Epithelial cell of esophagus (primary cell): ENCODE results near the gene ORC1.

Experiments
- DNase-seq: peaks from one replicate; pipeline ENCODE4 v3.0.0; 2010; ENCODE audit warnings: low read depth
- H3K4me3 ChIP-seq: 2 replicates; pipeline ENCODE4 v1.5.1; 2011; ENCODE audit warnings: mild to moderate bottlenecking, low read length, control low read depth
- TF ChIP-seq, protein P1 (sequence below): IDR thresholded peaks from 2 replicates; pipeline ENCODE4 v1.5.1; 2011; ENCODE audit warnings: low read depth, mild to moderate bottlenecking, low read length, control low read depth, inconsistent platforms; ENCODE audit not compliant: insufficient read depth; ENCODE audit errors: missing control alignments

The ORC1 gene

DNA sequence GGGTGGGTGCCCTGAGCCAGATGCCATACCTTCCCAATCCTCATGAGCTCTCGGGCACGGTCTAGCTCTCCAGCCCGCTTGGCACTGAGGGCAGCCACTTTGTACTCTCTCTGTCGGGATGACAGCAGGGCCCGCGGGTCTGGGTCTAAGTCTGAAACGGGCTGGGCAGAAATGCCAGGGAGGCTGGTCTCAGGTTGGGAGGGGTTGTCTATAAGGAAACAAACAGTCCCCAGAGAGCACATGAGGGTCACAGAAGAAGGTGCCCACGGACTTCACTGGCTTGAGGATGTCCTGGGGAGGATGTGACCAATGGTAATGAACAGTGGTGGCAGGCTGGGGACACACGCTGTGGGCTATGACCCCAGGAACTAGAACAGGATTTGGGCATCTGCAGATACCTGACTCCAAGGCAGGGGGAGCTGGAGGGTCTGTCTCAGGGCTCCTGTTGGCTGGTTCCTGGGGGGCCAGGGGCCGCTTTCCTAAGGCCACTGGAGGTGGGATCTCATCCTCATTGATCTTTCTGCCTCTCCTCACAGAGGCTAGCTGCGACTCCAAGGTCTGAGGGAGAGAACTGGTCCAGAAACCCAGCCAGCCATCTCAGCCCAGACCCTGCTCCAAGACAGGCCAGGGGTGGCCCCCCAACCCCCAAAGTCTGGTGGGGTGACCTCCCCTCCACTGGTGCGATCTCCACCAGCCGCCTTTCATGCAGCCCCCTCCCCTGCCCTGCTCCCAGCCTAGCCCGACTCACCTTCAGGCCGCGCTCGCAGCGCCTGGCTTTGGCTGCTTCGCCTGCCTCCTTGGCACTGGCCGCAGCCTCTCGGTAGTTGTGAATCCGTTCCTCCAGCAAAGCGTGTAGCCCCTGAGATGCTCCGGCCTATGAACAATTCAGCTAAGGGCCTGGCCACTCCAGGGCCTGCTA lies 44.3 kb downstream of the ORC1 start:
- TF ChIP-seq, protein P1, sequence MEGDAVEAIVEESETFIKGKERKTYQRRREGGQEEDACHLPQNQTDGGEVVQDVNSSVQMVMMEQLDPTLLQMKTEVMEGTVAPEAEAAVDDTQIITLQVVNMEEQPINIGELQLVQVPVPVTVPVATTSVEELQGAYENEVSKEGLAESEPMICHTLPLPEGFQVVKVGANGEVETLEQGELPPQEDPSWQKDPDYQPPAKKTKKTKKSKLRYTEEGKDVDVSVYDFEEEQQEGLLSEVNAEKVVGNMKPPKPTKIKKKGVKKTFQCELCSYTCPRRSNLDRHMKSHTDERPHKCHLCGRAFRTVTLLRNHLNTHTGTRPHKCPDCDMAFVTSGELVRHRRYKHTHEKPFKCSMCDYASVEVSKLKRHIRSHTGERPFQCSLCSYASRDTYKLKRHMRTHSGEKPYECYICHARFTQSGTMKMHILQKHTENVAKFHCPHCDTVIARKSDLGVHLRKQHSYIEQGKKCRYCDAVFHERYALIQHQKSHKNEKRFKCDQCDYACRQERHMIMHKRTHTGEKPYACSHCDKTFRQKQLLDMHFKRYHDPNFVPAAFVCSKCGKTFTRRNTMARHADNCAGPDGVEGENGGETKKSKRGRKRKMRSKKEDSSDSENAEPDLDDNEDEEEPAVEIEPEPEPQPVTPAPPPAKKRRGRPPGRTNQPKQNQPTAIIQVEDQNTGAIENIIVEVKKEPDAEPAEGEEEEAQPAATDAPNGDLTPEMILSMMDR, result no peak
- H3K4me3 ChIP-seq, result no peak overlapping the region
- no peak for DNase-seq

DNA sequence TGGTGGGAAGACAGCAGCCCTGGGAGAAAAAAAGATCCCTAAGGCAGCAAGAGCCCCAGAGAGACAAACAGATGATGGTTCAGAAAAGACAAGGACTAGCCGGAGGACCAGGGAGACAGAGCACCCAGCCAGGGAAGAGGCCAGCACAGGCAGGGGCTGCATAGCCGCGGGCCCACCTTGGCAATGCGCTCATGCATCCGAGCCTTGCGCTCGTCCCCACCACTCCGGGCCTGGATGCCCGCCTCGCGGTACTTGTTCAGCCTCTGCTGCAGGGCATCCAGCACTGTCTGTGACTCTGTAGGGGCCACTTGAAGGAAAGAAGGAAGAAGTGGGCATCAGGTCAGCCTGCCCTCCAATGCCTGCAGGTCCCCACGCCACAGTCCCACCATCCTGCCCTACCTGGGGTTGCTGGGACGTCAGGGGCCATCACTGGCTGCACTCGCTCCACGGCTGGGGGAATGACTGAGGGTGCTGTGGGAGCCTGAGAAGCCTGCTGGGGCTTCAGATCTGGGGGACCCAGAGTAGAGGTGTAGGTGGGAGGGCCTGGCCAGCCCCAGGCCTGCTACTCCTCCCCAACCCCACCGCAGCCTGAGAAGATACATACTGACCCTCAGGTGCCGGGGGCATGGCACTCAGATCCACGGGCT lies 45.2 kb downstream of the ORC1 start:
- TF ChIP-seq, protein P1, result no peak
- DNase-seq, result no peak
- H3K4me3 ChIP-seq, result no peak overlapping the region

DNA sequence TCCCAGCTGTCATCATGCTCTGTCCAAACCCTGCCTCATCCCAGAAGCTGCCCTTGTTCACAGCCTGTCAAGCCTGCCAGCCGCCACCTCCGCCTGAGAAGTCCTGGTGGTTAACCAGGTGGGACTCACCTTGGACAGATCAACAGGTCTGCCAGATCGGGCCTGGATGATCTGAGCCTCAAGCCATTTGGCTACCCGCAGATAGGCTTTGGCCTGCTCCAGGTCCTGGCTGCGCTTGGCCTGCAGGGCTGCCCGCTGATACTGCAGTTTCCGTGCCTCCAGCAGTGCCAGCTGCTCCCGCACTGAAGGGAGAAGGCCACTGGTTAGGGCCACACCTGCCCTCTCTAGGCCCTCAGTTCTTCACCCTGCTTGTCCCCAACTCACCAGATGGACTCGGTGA lies 46.8 kb downstream of the ORC1 start:
- no peak overlapping the region for H3K4me3 ChIP-seq
- DNase-seq, result no peak
- TF ChIP-seq, protein P1, result no peak

DNA sequence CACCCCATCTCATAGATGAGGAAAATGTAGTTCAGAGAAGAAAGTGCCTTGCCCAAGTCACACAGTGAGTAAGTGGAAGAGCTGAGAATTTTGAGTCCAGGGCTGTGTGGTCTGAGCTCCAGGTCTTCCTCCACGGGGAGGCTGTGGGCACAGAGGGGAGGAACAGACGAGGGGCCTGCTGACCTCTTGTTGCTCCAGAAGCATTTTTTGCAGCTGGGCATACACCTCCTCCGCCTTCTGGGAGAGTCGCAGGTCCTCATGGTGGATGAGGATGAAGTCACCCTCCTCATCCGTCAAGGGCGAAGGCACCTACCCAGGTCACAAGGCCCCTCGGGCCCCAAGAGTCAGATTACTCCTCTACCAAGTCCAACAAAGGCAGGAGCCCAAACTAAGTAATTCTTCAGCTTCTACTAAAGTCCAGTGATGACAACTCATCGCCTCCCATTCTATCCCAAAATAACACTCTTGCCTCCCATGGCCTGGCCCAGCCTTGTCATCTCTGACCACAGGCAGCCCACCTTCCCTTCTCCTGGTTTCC lies 47.3 kb downstream of the ORC1 start:
- TF ChIP-seq, protein P1, result no peak
- no peak overlapping the region for H3K4me3 ChIP-seq
- no peak for DNase-seq

DNA sequence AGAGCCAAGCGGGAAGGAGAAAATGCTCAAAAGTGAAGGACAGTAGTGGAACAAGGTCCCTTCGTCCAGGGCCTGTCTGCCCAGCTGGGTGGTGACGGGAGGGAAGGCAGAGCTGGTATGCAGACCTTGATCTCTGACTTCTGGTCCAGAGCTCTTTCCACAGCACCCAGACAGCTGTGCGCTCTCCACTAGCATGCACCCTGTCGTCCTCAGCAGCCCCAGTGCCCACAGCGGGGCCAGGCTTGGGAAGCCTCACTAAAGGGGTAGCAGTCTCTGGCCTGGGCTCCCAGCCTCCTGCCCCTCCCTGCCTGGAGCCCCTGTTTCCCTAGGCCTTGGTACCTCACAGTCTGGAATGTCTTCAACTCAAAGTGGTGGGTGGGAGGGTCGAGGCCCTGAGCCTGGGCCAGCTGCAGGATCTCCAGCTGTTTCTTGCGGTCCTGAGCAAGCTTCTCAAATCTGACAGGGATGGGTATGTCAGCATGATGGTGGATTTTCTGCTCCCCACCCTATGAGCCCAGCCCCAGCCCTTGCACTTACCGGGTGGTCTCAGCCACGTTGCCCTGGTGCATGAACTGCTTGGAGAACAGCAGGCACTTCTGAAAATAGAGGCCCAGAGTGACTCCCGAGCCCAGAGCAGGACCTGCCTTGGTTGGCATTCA lies 48.2 kb downstream of the ORC1 start:
- no peak for DNase-seq
- TF ChIP-seq, protein P1, result no peak
- H3K4me3 ChIP-seq, result no peak overlapping the region

DNA sequence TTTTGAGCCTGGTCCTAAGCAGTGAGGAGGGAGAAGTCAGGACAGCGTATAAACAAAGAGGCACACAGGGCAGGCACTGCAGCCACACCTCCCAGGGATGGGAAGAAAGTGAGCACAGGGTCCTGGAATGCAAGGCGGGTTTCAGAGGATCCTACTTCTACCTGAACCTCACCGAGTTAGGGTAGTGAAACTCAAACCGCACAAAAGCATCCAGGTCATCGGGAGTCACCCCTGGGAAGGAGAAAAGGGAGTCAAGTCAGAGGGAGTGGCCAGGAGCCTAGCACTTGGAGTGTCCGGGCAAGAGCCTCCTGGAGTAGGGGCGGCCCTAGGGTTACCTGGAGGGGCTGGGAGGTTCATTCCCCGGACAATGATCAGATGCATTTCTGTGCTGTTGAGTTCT lies 48.8 kb downstream of the ORC1 start:
- no peak for DNase-seq
- no peak overlapping the region for H3K4me3 ChIP-seq
- TF ChIP-seq, protein P1, result no peak
